ENCODE results near the gene TOMM40L.
A peak's percentile ranks its signal among the peaks of the same experiment; 100 is the strongest.

The TOMM40L gene

GRCh38 chr1:161197560-161198193 is 28.2 kb upstream of the TOMM40L start:
- no peak for DNase-seq

DNA sequence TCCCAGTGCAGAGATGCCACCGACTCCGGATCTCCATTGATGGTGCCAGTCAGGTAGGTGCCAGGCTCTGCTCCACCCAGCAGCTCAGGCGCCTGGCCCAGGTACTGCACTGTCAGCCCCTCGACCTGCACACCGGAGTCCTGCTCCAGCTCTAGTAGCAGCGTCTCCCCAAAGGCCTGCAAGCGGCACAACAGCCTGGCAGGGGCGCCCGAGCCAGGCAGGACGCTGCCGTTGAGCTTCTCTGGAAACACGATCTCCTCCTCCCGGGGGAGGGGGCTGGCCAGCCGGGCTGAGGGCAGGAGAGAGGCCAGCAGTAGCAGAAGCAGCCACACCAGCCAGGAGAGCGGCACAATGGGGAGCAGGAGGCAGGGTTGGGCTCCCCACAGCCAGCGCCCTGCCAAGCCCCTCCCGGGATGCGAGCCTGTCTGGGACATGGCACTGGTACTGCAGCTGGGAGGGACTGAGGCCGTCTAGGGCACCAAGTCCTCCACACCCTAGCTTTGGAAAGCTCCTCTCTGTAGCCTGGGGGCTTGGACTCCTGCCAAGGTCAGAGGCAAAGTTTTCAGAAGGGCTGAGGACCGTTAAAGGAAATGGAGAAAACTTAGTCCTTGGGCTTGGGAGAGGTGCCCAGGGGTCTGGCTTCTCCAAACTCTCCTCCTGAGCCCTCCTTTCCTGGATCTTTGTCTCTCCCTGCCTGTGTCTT is 27.5 kb upstream of the TOMM40L start:
- no peak for DNase-seq

DNA sequence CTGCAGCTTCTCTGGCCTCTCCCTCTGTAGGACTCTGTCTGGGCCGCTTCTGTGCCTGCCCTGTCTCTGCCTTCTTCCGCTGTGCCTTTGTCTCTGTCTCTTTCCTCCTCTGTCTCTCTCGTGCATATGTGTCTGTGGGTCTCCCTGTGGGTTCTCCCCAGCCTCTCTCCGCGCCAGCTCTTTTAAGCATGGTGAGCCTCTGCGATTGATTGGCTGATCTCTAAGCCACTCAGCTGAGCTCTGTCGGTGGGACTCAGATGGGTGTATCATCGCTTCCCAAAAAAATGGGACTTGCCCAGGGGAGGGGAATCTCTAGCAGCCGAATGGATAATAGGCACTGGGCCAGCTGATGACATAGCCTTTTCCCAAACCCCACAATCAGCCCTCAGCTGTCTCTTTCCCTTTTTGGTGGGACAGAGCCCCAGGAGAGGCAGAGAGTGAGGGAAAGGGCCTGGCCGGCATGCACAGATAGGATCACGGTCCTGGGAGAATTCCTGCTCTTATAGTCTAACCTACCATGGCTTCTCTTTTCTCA is 26.9 kb upstream of the TOMM40L start, which contains the start of gene ADAMTS4:
TSS of gene ADAMTS4 (minus strand) at position 158 of the 535 bp plus-strand sequence. CDS start 427 bp downstream, outside the sequence.
- no peak for DNase-seq

GRCh38 chr1:161199506-161200139 is 26.2 kb upstream of the TOMM40L start:
- no peak for DNase-seq

DNA sequence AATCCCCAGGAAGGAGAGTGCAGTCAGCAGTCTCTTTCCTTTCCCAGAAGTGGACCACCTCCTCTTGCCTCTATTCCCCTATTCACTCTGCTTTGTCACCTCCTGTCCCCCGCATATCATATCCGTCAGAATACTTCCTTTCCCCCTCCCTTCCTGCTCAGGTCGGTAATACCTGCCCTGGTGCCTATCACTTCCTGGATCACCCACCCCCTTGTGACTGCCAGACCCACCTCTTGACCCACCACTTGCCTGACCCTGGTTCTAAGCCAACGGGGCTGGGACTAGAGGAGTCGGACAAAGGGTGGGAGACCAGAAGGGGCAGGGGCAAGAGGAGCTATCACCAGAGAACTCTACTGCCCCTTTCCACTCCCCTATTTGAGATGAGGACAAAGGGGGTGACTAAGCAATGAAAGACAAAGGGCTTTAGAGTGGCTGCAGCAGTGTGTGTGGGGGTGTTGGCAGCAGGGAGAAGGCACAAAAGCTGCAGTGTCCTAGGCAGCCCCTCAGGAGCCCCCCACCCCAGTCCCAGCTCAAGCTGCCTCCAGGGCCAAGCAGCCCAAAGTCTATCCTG is 25.4 kb upstream of the TOMM40L start:
- no peak for DNase-seq

GRCh38 chr1:161200992-161201835 is 24.6 kb upstream of the TOMM40L start:
- DNase-seq, result no peak

DNA sequence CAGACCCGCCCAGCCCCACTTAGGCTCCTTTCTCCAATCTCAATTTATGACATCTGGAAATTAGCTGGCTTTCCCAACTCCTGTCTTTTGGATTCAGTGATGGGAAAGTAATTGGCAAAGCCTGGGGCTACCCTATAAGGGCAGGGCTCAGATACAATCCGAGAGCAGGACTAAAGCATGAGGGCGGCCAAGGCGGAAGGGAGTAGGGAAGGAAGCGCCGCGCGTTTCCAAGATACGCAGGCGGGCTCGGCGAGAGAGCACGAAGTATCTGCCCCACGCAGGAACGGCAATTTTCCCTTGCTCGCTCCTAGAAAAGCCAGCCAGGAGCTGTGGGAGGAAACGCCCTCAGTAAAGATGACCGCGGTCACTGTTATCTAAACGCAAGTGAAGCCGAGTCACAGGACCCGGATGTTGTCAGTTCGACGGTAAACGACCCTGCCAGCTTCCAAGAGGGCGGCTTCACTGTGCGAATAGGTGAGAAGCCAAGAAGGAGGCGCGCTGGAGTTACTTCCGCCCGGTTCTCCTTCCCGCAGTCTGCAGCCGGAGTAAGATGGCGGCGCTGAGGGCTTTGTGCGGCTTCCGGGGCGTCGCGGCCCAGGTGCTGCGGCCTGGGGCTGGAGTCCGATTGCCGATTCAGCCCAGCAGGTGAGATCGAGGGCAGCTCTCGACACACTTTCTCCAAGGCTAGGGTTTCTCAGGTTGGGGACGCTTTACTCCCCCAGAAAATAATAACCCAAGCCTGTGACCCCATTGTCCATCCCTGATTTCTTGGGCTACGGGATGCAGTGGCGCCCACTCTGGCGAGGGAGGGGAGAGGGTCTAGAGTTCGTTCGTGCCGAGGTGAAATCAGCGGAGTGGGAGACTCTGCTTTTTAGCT is 23.8 kb upstream of the TOMM40L start, which contains the start of gene NDUFS2:
TSS of gene NDUFS2 (plus strand) at position 532 of the 877 bp plus-strand sequence. CDS start at position 551, 19 bp downstream.
- DNase-seq, result peak; percentile 92

DNA sequence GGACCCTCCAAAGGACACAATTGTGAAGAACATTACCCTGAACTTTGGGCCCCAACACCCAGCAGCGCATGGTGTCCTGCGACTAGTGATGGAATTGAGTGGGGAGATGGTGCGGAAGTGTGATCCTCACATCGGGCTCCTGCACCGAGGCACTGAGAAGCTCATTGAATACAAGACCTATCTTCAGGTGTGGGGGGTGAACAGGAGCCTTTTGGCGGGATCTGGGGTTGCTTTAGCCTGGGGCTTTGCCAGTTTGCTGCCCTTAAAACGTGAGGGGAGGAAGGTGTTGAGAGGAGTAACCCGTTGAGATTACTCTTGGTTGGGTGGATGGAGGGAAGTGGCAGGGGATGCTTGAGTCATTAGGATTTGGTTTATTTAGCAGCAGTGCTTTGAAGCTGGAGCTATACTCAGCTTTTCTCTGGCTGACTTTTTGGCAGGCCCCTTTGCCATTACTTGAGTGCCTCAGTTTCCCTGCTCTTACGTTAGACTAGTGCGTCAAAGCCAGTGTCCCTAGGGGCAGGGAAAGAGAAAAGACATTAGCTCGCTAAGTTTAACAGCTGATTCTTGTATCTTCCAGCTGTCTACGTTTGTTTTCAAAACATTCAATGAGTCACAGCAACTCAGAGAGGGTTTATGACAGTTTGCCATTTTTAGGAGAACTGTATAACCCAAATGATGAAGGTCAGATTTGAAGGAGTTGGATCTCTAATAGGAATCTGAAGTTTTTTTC is 19.3 kb upstream of the TOMM40L start:
- no peak for DNase-seq

- no peak for DNase-seq
Observed at GRCh38 chr1:161207173-161207572, 18.7 kb upstream of the TOMM40L start.

DNA sequence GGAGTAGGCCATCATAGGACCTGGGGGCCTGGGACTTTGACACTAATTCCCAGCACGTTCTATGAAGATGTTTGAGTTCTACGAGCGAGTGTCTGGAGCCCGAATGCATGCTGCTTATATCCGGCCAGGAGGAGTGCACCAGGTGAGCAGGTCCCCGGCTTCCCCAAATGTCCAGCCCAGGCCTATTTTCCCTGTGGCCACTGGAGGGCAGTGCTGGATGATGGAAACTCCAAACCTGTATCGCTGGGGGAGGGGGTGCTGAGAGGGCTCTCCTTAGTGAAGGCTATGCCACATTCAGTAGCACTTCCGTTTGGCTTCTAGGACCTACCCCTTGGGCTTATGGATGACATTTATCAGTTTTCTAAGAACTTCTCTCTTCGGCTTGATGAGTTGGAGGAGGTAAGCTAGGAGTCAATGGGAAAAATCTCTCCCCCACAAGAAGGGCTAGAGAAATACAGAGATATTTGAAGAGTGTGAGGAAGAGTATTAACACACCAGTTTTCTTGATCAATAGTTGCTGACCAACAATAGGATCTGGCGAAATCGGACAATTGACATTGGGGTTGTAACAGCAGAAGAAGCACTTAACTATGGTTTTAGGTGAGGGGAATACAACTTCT is 16.0 kb upstream of the TOMM40L start:
- DNase-seq, result no peak

DNA sequence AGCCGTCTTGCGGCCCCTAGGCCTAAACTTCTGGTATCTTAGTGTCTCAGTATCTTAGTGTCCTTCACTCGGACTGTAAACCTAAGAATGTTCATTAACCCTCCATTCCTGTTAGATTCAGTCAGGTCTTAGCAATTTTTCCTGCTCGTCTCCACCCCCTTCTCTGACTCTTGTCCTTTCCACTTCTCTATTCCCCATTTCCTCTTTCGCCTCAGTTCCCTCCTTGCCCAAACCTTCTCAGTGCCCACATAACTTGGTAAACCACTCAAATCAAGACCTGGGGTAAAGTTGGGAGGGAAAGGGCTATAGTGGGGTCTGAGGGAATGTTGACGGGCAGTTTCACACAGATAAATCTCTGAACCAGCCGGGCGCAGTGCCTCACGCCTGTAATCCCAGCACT is 11.5 kb upstream of the TOMM40L start:
- DNase-seq, result no peak

- DNase-seq, result no peak
Observed at GRCh38 chr1:161215076-161215475, 10.8 kb upstream of the TOMM40L start, which contains the start of gene FCER1G. Gene FCER1G (plus strand): TSS chr1:161215295. CDS start chr1:161215322, 27 bp downstream.

- no peak for DNase-seq
Observed at GRCh38 chr1:161216945-161217712, 8.7 kb upstream of the TOMM40L start.

DNA sequence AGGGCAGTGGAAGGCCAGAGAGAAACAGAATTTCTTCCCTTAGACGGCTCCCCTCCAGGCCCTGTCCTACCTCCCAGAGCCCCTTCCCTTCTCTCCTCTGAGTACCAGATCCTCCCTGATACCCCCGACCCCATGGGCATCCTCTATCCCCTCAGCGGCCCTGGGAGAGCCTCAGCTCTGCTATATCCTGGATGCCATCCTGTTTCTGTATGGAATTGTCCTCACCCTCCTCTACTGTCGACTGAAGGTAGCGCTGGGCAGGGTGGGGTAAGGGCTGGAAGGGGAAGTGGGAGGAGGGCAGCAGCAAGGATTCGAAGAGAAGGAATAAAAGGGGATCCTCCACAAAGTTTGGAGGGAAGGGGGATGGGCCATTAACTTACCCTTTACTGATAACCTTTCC is 8.0 kb upstream of the TOMM40L start:
- DNase-seq, result no peak

- DNase-seq, result no peak
Observed at GRCh38 chr1:161218301-161219077, 7.4 kb upstream of the TOMM40L start.

DNA sequence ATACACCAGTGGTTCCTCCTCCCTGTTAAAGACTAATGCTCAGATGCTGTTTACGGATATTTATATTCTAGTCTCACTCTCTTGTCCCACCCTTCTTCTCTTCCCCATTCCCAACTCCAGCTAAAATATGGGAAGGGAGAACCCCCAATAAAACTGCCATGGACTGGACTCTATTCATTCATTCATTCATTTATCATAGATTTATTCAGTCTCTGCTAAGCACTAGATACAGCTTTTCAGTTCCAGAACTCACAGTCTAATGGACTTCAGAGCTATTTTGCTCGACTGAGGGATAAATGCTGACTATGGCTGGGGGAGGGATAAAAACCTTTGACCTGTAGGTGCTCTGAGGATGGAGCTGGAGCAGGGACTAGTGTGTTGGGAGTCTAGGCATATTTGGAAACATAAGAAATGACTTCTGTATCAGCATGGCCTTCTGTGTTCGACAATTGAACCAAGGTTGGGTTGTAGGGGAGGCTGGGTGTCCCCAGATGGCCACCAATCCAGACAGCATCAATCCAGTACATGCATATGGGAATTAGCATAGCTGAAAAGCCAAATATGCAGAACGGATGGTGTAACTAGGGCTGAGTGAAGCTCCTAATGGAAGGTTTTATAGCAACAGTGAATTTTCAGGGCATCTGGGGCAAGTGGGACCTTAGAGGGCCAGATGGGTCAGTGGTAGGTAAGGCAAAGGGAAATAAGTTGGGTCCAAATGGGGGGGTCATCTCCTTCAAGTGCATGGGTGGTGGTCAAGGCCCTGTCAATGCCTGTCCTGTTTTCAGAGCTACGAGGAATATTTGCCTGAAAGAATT is 6.6 kb upstream of the TOMM40L start:
- no peak for DNase-seq

GRCh38 chr1:161220002-161220401 is 5.9 kb upstream of the TOMM40L start:
- DNase-seq, result no peak

Measured in NCI-H1436 treated with DMSO at 0.1 percent for 48 hours (cell line).